ENCODE data around the gene LRFN2. TPM values are rescaled to one million over a fixed set of nuclear protein-coding genes. Genes with fewer than 3 reads are reported as not detected.

LRFN2 gene
- total RNA-seq, 3 donors from 2014 or later = not detected

GRCh38 chr6:40439026-40439800, 148.0 kb downstream of the LRFN2 start:
- H3K36me3 ChIP-seq = no peaks in the 10 kb centered on the region
- intact Hi-C loops (cut with DNase I; ENCODE audit: low total_unique reads) = no loop called here
- H3K4me3 ChIP-seq = no peak overlapping the region
- H3K9me3 ChIP-seq = no peaks in the 10 kb centered on the region
- no peaks in the 10 kb centered on the region for H3K4me1 ChIP-seq
- TF ChIP-seq POLR2AphosphoS5 (IDR thresholded peaks at IDR 0.05) (no peak), CTCF (IDR thresholded peaks at IDR 0.05) (no peak)
- H3K27ac ChIP-seq = no peak overlapping the region
- DNase-seq (ENCODE audit: low spot score in 2 of 2) = no peak
- H3K27me3 ChIP-seq = no peaks in the 10 kb centered on the region

- intact Hi-C loops (cut with DNase I; ENCODE audit: low total_unique reads) = no loop called here
- Histone ChIP-seq H3K4me3 (no peak overlapping the region), H3K27ac (no peak overlapping the region), H3K9me3 (no peaks in the 10 kb centered on the region), H3K4me1 (no peaks in the 10 kb centered on the region), H3K27me3 (no peaks in the 10 kb centered on the region), H3K36me3 (no peaks in the 10 kb centered on the region)
- no peak for DNase-seq (ENCODE audit: low spot score in 2 of 2)
- no peak for TF ChIP-seq POLR2A (IDR thresholded peaks at IDR 0.05)
- no peak for TF ChIP-seq POLR2AphosphoS5 (IDR thresholded peaks at IDR 0.05)
- no peak for TF ChIP-seq CTCF (IDR thresholded peaks at IDR 0.05)
Measured at GRCh38 chr6:40438246-40438887, 148.8 kb downstream of the LRFN2 start.

- H3K27me3 ChIP-seq = no peaks in the 10 kb centered on the region
- no peak for DNase-seq (ENCODE audit: low spot score in 2 of 2)
- TF ChIP-seq CTCF (IDR thresholded peaks at IDR 0.05) (no peak), POLR2A (IDR thresholded peaks at IDR 0.05) (no peak), POLR2AphosphoS5 (IDR thresholded peaks at IDR 0.05) (no peak)
- no peaks in the 10 kb centered on the region for H3K36me3 ChIP-seq
- H3K4me3 ChIP-seq = no peak overlapping the region
- H3K4me1 ChIP-seq = no peaks in the 10 kb centered on the region
- intact Hi-C loops (cut with DNase I; ENCODE audit: low total_unique reads) = no loop called here
- H3K27ac ChIP-seq = no peak overlapping the region
- H3K9me3 ChIP-seq = no peaks in the 10 kb centered on the region
Measured at GRCh38 chr6:40437631-40438030, 149.5 kb downstream of the LRFN2 start.

GRCh38 chr6:40436685-40437604, 150.2 kb downstream of the LRFN2 start:
- no peak overlapping the region for H3K4me3 ChIP-seq

More at GRCh38 chr6:40436685-40437604, 150.2 kb downstream of the LRFN2 start:
- TF ChIP-seq POLR2AphosphoS5 (IDR thresholded peaks at IDR 0.05) (no peak), CTCF (IDR thresholded peaks at IDR 0.05) (no peak), POLR2A (IDR thresholded peaks at IDR 0.05) (no peak)
- Histone ChIP-seq H3K27me3 (no peaks in the 10 kb centered on the region), H3K4me1 (no peaks in the 10 kb centered on the region), H3K27ac (no peak overlapping the region), H3K9me3 (no peaks in the 10 kb centered on the region), H3K36me3 (no peaks in the 10 kb centered on the region)
- intact Hi-C loops (cut with DNase I; ENCODE audit: low total_unique reads) = no loop called here
- no peak for DNase-seq (ENCODE audit: low spot score in 2 of 2)

All from breast epithelium (tissue), 4 donors.